Measurements from ENCODE around the gene ETFBKMT. TPM values are rescaled to one million over a fixed set of nuclear protein-coding genes. Genes with fewer than 3 reads are reported as not detected.
"Not testable (repeated sequence)": the region's sequence is repeated elsewhere in the genome, so short reads cannot be mapped to it uniquely, and the experiment has no call there.

Gene ETFBKMT
- total RNA-seq, 2 experiments from 2014 or later, result 0.38 to 0.92 TPM

- Mint-ChIP-seq H3K27ac (no peak overlapping the region), H3K9me3 (no peaks in the 10 kb centered on the region), H3K4me1 (ENCODE audit: low read depth) (peaks cover 33% of the 10 kb centered on the region), H3K36me3 (ENCODE audit: low read depth) (peaks cover 73% of the 10 kb centered on the region), H3K4me3 (no peak overlapping the region), H3K27me3 (no peaks in the 10 kb centered on the region)
- no peak for TF ChIP-seq CTCF (IDR thresholded peaks at IDR 0.05)
- Histone ChIP-seq H3K4me3 (ENCODE audit: low read length) (no peak overlapping the region), H3K9me3 (ENCODE audit: control insufficient read depth in 1 of 2, insufficient read depth in 1 of 2, low read length in 2 of 2) (no peaks in the 10 kb centered on the region), H3K36me3 (ENCODE audit: insufficient read depth, low read length) (peaks cover 32% of the 10 kb centered on the region), H3K27ac (ENCODE audit: low read depth in 1 of 2, low read length in 2 of 2) (no peak overlapping the region), H3K4me1 (ENCODE audit: insufficient read depth, low read length) (peaks cover 7% of the 10 kb centered on the region), H3K27me3 (ENCODE audit: control insufficient read depth in 1 of 2, insufficient read depth in 2 of 2, low read length in 2 of 2) (no peaks in the 10 kb centered on the region)
- ChIA-PET POLR2A (interaction anchor here (1.6 to 3.2 kb wide), 2 partner anchors 27 to 258 kb away, joined by 6 to 12 read pairs; partner anchors contain the start of gene AMN1), CTCF (interaction anchor here (0.7 to 1.4 kb wide), 4 partner anchors 39 to 359 kb away, joined by 3 to 4 read pairs (median 3); no protein-coding TSS in a partner anchor)
- no peak for ATAC-seq (ENCODE audit: poor library complexity)
- no peak for DNase-seq
- intact Hi-C loops (cut with DNase I, micrococcal nuclease), result no loop called here
Measured at GRCh38 chr12:31702047-31702446, 42.6 kb downstream of the ETFBKMT start.

DNA sequence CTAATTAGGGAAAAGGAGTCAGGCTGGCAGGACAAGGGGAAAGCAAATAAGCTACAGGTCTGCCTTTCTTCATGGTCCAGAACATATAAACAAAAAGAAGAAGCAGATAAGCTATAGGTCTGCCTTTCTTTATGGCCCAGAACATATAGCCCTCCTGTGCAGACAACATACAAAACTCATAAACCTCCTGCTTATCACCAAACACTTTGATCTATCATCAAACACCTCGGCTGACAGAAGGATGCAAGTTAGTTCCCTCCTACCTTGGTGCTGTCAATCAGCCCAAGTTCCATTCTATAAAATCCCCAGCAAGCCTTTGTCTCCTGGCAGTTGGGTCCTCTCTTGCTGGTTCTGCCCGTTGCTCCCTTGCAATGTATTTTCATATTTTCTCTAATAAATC, 46.1 kb downstream of the ETFBKMT start:
- H3K9me3 ChIP-seq (ENCODE audit: control insufficient read depth in 1 of 2, insufficient read depth in 1 of 2, low read length in 2 of 2), result peaks cover 9 to 12% of the 10 kb centered on the region in 2 experiments
- H3K9me3 Mint-ChIP-seq, result peaks cover 3% of the 10 kb centered on the region
- peak overlapping the region; percentile 63 for H3K27ac Mint-ChIP-seq
- intact Hi-C loops (cut with DNase I, micrococcal nuclease), result no loop called here
- H3K4me1 Mint-ChIP-seq (ENCODE audit: low read depth), result peaks cover 38% of the 10 kb centered on the region
- no peak overlapping the region for H3K4me3 ChIP-seq (ENCODE audit: low read length)
- H3K27me3 Mint-ChIP-seq, result no peaks in the 10 kb centered on the region
- peaks cover 8% of the 10 kb centered on the region for H3K36me3 ChIP-seq (ENCODE audit: insufficient read depth, low read length)
- peaks cover 75% of the 10 kb centered on the region for H3K36me3 Mint-ChIP-seq (ENCODE audit: low read depth)
- H3K27me3 ChIP-seq (ENCODE audit: control insufficient read depth in 1 of 2, insufficient read depth in 2 of 2, low read length in 2 of 2), result no peaks in the 10 kb centered on the region
- TF ChIP-seq CTCF (IDR thresholded peaks at IDR 0.05), result no peak
- H3K4me1 ChIP-seq (ENCODE audit: insufficient read depth, low read length), result peaks cover 7% of the 10 kb centered on the region
- H3K27ac ChIP-seq (ENCODE audit: low read depth in 1 of 2, low read length in 2 of 2), result no peak overlapping the region
- peak; percentile 29 for ATAC-seq (ENCODE audit: poor library complexity)
- CTCF ChIA-PET, result no interaction called here
- no peak overlapping the region for H3K4me3 Mint-ChIP-seq
- POLR2A ChIA-PET, result no interaction called here
- DNase-seq, result peak in 3 of 14 experiments; percentile 23 to 57 (median 28)

GRCh38 chr12:31708118-31708517, 48.6 kb downstream of the ETFBKMT start:
- H3K27ac ChIP-seq (ENCODE audit: low read depth in 1 of 2, low read length in 2 of 2); H3K27ac Mint-ChIP-seq; H3K4me3 ChIP-seq (ENCODE audit: low read length); H3K4me3 Mint-ChIP-seq; ATAC-seq (ENCODE audit: poor library complexity); H3K36me3 ChIP-seq (ENCODE audit: insufficient read depth, low read length); DNase-seq; H3K9me3 Mint-ChIP-seq; H3K27me3 Mint-ChIP-seq; POLR2A ChIA-PET; H3K4me1 ChIP-seq (ENCODE audit: insufficient read depth, low read length); intact Hi-C loops (cut with DNase I, micrococcal nuclease); CTCF ChIA-PET; H3K27me3 ChIP-seq (ENCODE audit: control insufficient read depth in 1 of 2, insufficient read depth in 2 of 2, low read length in 2 of 2): not testable (repeated sequence)
- peaks cover 9 to 21% of the 10 kb centered on the region in 2 experiments for H3K9me3 ChIP-seq (ENCODE audit: control insufficient read depth in 1 of 2, insufficient read depth in 1 of 2, low read length in 2 of 2)
- H3K36me3 Mint-ChIP-seq (ENCODE audit: low read depth), result peaks cover 71% of the 10 kb centered on the region
- peaks cover 36% of the 10 kb centered on the region for H3K4me1 Mint-ChIP-seq (ENCODE audit: low read depth)

Measured in CD4-positive, alpha-beta T cell (primary cell).